Gastroesophageal sphincter (tissue), 4 donors: ENCODE measurements around the gene NUMA1. TPM values are rescaled to one million over a fixed set of nuclear protein-coding genes. Genes with fewer than 3 reads are reported as not detected.

Experiments
- ATAC-seq: fragments of 150-250 bp; one replicate; pipeline ENCODE4 v1.9.1; 2016; ENCODE audit warnings: mild to moderate bottlenecking, moderate library complexity
- H3K27ac ChIP-seq, 4 donors: fragments of 200-600 bp; sonication (generic) in 3 of 4; 1 replicate in 3 of 4; 2 replicates in 1 of 4; pipeline ENCODE4 v1.5.1; 2016 to 2019
- H3K27me3 ChIP-seq: fragments of 200-600 bp; sonication (generic); one replicate; pipeline ENCODE4 v1.5.1; 2019
- H3K36me3 ChIP-seq, 2 donors: fragments of 200-600 bp; sonication (generic); one replicate each; pipeline ENCODE4 v1.5.1; 2019; ENCODE audit warnings: control low read depth in 1 of 2
- H3K4me1 ChIP-seq, 3 donors: fragments of 200-600 bp; sonication (generic); 1 replicate in 2 of 3; 2 replicates in 1 of 3; pipeline ENCODE4 v1.5.1; 2016 to 2019; ENCODE audit warnings: control low read depth in 2 of 3
- H3K4me3 ChIP-seq, 2 donors: fragments of 200-600 bp; sonication (generic); one replicate each; pipeline ENCODE4 v1.5.1; 2019; ENCODE audit warnings: mild to moderate bottlenecking in 1 of 2, moderate library complexity in 1 of 2
- H3K9me3 ChIP-seq, 3 donors: fragments of 200-600 bp; sonication (generic); one replicate each; pipeline ENCODE4 v1.5.1; 2017 to 2019; ENCODE audit warnings: control low read depth in 2 of 3
- EP300 ChIP-seq: sonication (generic); formaldehyde crosslinking; IDR thresholded peaks from one replicate; pipeline ENCODE4 v1.6.1; 2017; ENCODE audit warnings: antibody characterized with exemption, mild to moderate bottlenecking
- POLR2A ChIP-seq, 2 donors: fragments of 450-650 bp; IDR thresholded peaks; one replicate each; pipeline ENCODE4 v1.6.1; 2017; ENCODE audit warnings: antibody characterized with exemption in 2 of 2, mild to moderate bottlenecking in 2 of 2, moderate library complexity in 1 of 2
- POLR2AphosphoS5 ChIP-seq: sonication (generic); formaldehyde crosslinking; IDR thresholded peaks from one replicate; pipeline ENCODE4 v1.6.1; 2017; ENCODE audit warnings: antibody characterized with exemption
- WGBS, 2 donors: methylation state at CpG; one replicate each; pipeline ENCODE4 v1.1.5; 2018; ENCODE audit warnings: low coverage in 1 of 2; 5-methylcytosine and 5-hydroxymethylcytosine counted together
- total RNA-seq, 4 donors: library from RNA; depleted of rRNA; stranded (reverse); fragments of >200 nt; gene quantifications; one replicate each; pipeline ENCODE4 v1.1.0, GENCODE V29; 2016
- TF ChIP-seq, protein P1 (sequence below), 4 experiments: fragments of 200-600 bp in 2 of 4; fragments of 450-650 bp in 2 of 4; sonication (generic) in 1 of 4; IDR thresholded peaks; one replicate each; pipeline ENCODE4 v1.5.1; 2017 to 2019; ENCODE audit warnings: antibody characterized with exemption in 4 of 4, mild to moderate bottlenecking in 2 of 4, moderate library complexity in 2 of 4

NUMA1 gene
- total RNA-seq, result 100 to 1,000 TPM; 235 to 370 (median 290) TPM

GRCh38 chr11:72080326-72081183, at the start of gene NUMA1, which contains the start of gene LRRC51:
NUMA1 (minus strand) TSS chr11:72080542; CDS start chr11:72035943, 44,599 bp downstream.
LRRC51 (plus strand) TSS chr11:72080850; CDS start chr11:72089084, 8,234 bp downstream.
- TF ChIP-seq POLR2A (IDR thresholded peaks at IDR 0.05) (peak; percentile 61 to 65), EP300 (no peak), POLR2AphosphoS5 (peak; percentile 78)
- TF ChIP-seq, protein P1, sequence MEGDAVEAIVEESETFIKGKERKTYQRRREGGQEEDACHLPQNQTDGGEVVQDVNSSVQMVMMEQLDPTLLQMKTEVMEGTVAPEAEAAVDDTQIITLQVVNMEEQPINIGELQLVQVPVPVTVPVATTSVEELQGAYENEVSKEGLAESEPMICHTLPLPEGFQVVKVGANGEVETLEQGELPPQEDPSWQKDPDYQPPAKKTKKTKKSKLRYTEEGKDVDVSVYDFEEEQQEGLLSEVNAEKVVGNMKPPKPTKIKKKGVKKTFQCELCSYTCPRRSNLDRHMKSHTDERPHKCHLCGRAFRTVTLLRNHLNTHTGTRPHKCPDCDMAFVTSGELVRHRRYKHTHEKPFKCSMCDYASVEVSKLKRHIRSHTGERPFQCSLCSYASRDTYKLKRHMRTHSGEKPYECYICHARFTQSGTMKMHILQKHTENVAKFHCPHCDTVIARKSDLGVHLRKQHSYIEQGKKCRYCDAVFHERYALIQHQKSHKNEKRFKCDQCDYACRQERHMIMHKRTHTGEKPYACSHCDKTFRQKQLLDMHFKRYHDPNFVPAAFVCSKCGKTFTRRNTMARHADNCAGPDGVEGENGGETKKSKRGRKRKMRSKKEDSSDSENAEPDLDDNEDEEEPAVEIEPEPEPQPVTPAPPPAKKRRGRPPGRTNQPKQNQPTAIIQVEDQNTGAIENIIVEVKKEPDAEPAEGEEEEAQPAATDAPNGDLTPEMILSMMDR (IDR thresholded peaks at IDR 0.05), result no peak
- Histone ChIP-seq H3K27me3 (no peaks in the 10 kb centered on the region), H3K4me1 (peaks cover 0 to 37% (median 0%) of the 10 kb centered on the region in 3 donors), H3K36me3 (no peaks in the 10 kb centered on the region), H3K27ac (peak within 1 kb of the TSS; percentile 75 to 97 (median 94)), H3K9me3 (no peaks in the 10 kb centered on the region), H3K4me3 (peak within 1 kb of the TSS; percentile 54 to 79)
- ATAC-seq, result peak; percentile 96
- 0% methylated on average over 2 to 7 of the region's 60 CpGs for WGBS, 2 donors

GRCh38 chr11:72129381-72129780, 49.0 kb upstream of the NUMA1 start:
- 84 to 89% methylated on average over 3 of the region's 3 CpGs for WGBS, 2 donors
- Histone ChIP-seq H3K27me3 (no peaks in the 10 kb centered on the region), H3K4me3 (no peak overlapping the region), H3K4me1 (no peaks in the 10 kb centered on the region), H3K36me3 (no peaks in the 10 kb centered on the region), H3K27ac (no peak overlapping the region), H3K9me3 (no peaks in the 10 kb centered on the region)
- TF ChIP-seq, protein P1 (IDR thresholded peaks at IDR 0.05), result no peak
- no peak for ATAC-seq

GRCh38 chr11:72127923-72128322, 47.6 kb upstream of the NUMA1 start:
- Histone ChIP-seq H3K4me1 (no peaks in the 10 kb centered on the region), H3K27me3 (no peaks in the 10 kb centered on the region), H3K36me3 (no peaks in the 10 kb centered on the region), H3K27ac (no peak overlapping the region), H3K4me3 (no peak overlapping the region), H3K9me3 (no peaks in the 10 kb centered on the region)
- TF ChIP-seq, protein P1 (IDR thresholded peaks at IDR 0.05), result no peak
- TF ChIP-seq POLR2AphosphoS5, result no peak
- no peak for TF ChIP-seq POLR2A (IDR thresholded peaks at IDR 0.05)
- TF ChIP-seq EP300, result no peak
- 59 to 69% methylated on average over 2 of the region's 2 CpGs for WGBS, 2 donors
- no peak for ATAC-seq

DNA sequence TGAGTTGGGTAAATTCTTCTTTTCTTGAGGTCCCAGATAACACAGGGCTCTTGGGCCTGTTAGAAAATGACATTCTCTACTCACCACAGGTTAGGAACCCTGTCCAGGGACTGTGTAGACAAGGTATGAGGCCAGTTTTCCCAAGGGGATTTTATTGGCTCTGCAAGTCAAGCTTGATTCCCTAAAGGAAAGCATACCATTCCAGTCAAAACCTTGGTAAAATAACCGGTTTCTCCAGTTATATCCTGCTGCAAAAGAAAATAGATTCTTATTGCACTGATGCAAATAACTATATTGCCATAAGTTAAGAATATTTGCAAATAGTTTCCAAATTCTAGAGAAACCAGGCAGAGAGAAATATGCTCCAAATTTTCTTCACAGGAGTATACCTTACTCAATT, 45.6 kb upstream of the NUMA1 start:
- Histone ChIP-seq H3K4me3 (no peak overlapping the region), H3K9me3 (no peaks in the 10 kb centered on the region), H3K27me3 (peaks cover 3% of the 10 kb centered on the region), H3K4me1 (no peaks in the 10 kb centered on the region), H3K27ac (no peak overlapping the region), H3K36me3 (no peaks in the 10 kb centered on the region)
- TF ChIP-seq EP300 (no peak), POLR2AphosphoS5 (no peak), POLR2A (IDR thresholded peaks at IDR 0.05) (no peak)
- TF ChIP-seq, protein P1 (IDR thresholded peaks at IDR 0.05), result no peak
- 56 to 88% methylated on average over 1 of the region's 1 CpG for WGBS, 2 donors
- no peak for ATAC-seq

DNA sequence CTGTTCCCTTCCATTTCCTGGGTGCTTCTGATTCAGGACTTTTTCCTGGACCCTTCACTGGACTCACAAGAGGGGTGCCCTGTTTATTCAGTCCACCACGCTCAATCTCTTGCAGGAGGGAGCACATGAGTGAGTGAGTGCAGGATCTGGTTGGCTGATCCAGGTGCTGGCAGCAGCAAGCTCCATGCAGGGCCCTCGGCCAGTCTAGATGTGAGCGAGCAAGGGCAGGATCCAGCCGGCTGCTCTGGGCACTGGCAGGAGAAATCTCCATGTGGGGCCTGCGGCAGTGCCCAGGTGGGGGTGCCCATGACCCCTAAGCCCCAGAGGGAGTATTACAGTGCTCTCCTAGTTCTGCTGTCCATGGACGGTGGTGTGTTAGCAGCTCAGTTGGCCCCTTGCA, 43.7 kb upstream of the NUMA1 start:
- Histone ChIP-seq H3K27me3 (peaks cover 18% of the 10 kb centered on the region), H3K36me3 (no peaks in the 10 kb centered on the region), H3K4me3 (no peak overlapping the region), H3K27ac (no peak overlapping the region), H3K4me1 (no peaks in the 10 kb centered on the region), H3K9me3 (no peaks in the 10 kb centered on the region)
- ATAC-seq, result no peak
- no peak for TF ChIP-seq POLR2A (IDR thresholded peaks at IDR 0.05)
- no peak for TF ChIP-seq EP300
- TF ChIP-seq, protein P1 (IDR thresholded peaks at IDR 0.05), result no peak
- no peak for TF ChIP-seq POLR2AphosphoS5
- 71% methylated on average over 1 of the region's 6 CpGs; no CpG with 5 or more reads in 1 of the 2 donors for WGBS, 2 donors
